Measurements from ENCODE around the gene OTOG.

OTOG gene

GRCh38 chr11:17511571-17511970 is 35.5 kb upstream of the OTOG start:
- TF ChIP-seq FOXP2 (optimal IDR thresholded peaks at IDR 0.05; ENCODE audit: borderline replicate concordance, extremely low read depth, extremely low read length, insufficient read depth) (no peak), TAF1 (IDR thresholded peaks at IDR 0.05; ENCODE audit: borderline replicate concordance, insufficient read depth, low read length) (no peak), REST (IDR thresholded peaks at IDR 0.05; ENCODE audit: insufficient read depth in 1 of 2, low read depth in 2 of 2, low read length in 2 of 2) (no peak), SIN3A (IDR thresholded peaks at IDR 0.05; ENCODE audit: borderline replicate concordance, insufficient read depth, low read length) (no peak), POLR2AphosphoS5 (IDR thresholded peaks at IDR 0.05; ENCODE audit: low read depth, low read length) (no peak)

DNA sequence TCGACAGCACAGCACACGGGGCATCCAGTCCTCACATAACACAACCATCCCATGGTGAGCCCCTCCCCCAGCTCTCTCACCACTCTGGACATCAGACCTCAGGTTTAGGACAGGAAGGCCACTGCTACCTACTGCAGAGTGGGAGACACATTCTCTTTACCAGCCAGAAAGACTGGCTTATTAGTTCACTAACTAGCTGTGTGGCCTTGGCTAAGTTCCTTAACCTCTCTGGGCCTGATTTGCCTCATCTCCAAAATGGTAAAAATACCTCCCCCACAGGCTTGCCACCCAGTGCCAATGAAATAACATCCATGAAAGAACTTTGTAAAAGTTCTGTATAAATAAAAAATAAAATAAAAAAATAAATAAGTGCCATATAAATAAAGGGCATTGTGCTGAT is 35.0 kb upstream of the OTOG start:
- TF ChIP-seq REST (IDR thresholded peaks at IDR 0.05; ENCODE audit: insufficient read depth in 1 of 2, low read depth in 2 of 2, low read length in 2 of 2) (no peak), SIN3A (IDR thresholded peaks at IDR 0.05; ENCODE audit: borderline replicate concordance, insufficient read depth, low read length) (no peak), TAF1 (IDR thresholded peaks at IDR 0.05; ENCODE audit: borderline replicate concordance, insufficient read depth, low read length) (no peak), FOXP2 (optimal IDR thresholded peaks at IDR 0.05; ENCODE audit: borderline replicate concordance, extremely low read depth, extremely low read length, insufficient read depth) (no peak), POLR2AphosphoS5 (IDR thresholded peaks at IDR 0.05; ENCODE audit: low read depth, low read length) (no peak)

DNA sequence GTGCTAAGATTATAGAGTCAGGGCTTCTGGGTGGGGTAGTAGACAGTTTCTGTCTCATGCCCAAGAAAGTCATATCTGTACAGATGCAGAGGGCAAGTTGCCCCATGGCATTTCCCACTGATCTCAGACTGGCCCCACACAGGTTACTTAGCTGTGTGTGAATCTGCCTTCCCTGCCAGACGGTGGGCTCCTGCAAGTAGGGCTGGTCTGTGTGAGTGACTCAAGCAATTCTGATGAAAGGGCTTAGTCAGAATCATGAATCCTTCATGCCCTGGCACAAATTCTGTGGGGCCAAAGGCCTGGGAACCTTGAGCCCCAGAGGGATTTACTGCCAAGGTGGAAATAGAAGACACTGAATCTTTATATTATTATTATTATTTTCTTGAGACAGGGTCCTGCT is 33.2 kb upstream of the OTOG start:
- TF ChIP-seq SIN3A (IDR thresholded peaks at IDR 0.05; ENCODE audit: borderline replicate concordance, insufficient read depth, low read length) (no peak), FOXP2 (optimal IDR thresholded peaks at IDR 0.05; ENCODE audit: borderline replicate concordance, extremely low read depth, extremely low read length, insufficient read depth) (no peak), REST (IDR thresholded peaks at IDR 0.05; ENCODE audit: insufficient read depth in 1 of 2, low read depth in 2 of 2, low read length in 2 of 2) (no peak), TAF1 (IDR thresholded peaks at IDR 0.05; ENCODE audit: borderline replicate concordance, insufficient read depth, low read length) (no peak), POLR2AphosphoS5 (IDR thresholded peaks at IDR 0.05; ENCODE audit: low read depth, low read length) (no peak)

DNA sequence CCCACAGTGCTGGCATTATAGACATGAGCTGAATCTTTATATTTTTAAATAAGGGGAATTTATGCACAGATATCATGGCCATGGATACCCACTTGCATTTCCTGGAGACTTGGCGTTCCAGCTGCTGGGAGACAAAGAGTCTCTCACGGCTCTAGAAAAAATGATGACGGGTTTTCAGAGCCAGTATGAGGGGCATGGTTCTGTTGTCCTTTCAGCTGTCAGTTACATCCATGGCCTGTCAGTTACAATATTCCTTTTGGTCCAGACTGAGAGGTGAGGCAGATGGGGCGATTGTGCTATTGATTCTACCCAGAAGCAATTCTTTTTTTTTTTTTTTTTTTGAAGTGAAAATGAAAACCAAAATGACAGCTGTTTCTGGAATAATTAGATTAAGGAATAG is 32.6 kb upstream of the OTOG start:
- TF ChIP-seq FOXP2 (optimal IDR thresholded peaks at IDR 0.05; ENCODE audit: borderline replicate concordance, extremely low read depth, extremely low read length, insufficient read depth): no peak
- TF ChIP-seq POLR2AphosphoS5 (IDR thresholded peaks at IDR 0.05; ENCODE audit: low read depth, low read length): no peak
- TF ChIP-seq TAF1 (IDR thresholded peaks at IDR 0.05; ENCODE audit: borderline replicate concordance, insufficient read depth, low read length): no peak
- TF ChIP-seq SIN3A (IDR thresholded peaks at IDR 0.05; ENCODE audit: borderline replicate concordance, insufficient read depth, low read length): no peak
- no peak for TF ChIP-seq REST (IDR thresholded peaks at IDR 0.05; ENCODE audit: insufficient read depth in 1 of 2, low read depth in 2 of 2, low read length in 2 of 2)

Measured in PFSK-1 (cell line).